GM23338 (cell line): ENCODE measurements around the gene RSPO1. TPM values are rescaled to one million over a fixed set of nuclear protein-coding genes. Genes with fewer than 3 reads are reported as not detected.

Experiments used
- ATAC-seq: fragments of 200-7000 bp; cut with Tn5 transposase; 3 replicates; pipeline ENCODE4 v1.9.1; 2020
- DNase-seq: peaks from one replicate; pipeline ENCODE4 v3.0.0-alpha.2; 2015; ENCODE audit warnings: low spot score
- H2AFZ ChIP-seq: fragments of 200-600 bp; sonication (generic); 2 replicates; pipeline ENCODE4 v1.8.0; 2016; ENCODE audit warnings: antibody characterized with exemption, mild to moderate bottlenecking, moderate library complexity
- H3F3A ChIP-seq: fragments of 200-600 bp; sonication (generic); replicated peaks from 2 replicates; pipeline ENCODE4 v1.8.0; 2017; ENCODE audit warnings: antibody characterized with exemption, mixed run types, low read depth
- H3K27ac ChIP-seq: fragments of 200-600 bp; sonication (generic); 2 replicates; pipeline ENCODE4 v1.6.1; 2016; ENCODE audit warnings: low read depth
- H3K27me3 ChIP-seq: fragments of 200-600 bp; sonication (generic); 2 replicates; pipeline ENCODE4 v1.8.0; 2016; ENCODE audit warnings: mild to moderate bottlenecking, mixed run types, moderate library complexity; ENCODE audit not compliant: insufficient read depth
- H3K36me3 ChIP-seq: fragments of 200-600 bp; sonication (generic); 2 replicates; pipeline ENCODE4 v1.8.0; 2016; ENCODE audit warnings: mild to moderate bottlenecking; ENCODE audit not compliant: insufficient read depth
- H3K4me1 ChIP-seq: fragments of 200-600 bp; sonication (generic); 2 replicates; pipeline ENCODE4 v1.8.0; 2016; ENCODE audit warnings: mild to moderate bottlenecking, moderate library complexity; ENCODE audit not compliant: insufficient read depth
- H3K4me2 ChIP-seq: fragments of 200-600 bp; sonication (generic); 2 replicates; pipeline ENCODE4 v1.7.1; 2017; ENCODE audit warnings: mixed run types
- H3K4me3 ChIP-seq: fragments of 200-600 bp; sonication (generic); 2 replicates; pipeline ENCODE4 v1.6.1; 2016; ENCODE audit warnings: mixed run types
- H3K79me2 ChIP-seq: fragments of 200-600 bp; sonication (generic); replicated peaks from 2 replicates; pipeline ENCODE4 v1.8.0; 2017; ENCODE audit warnings: mild to moderate bottlenecking; ENCODE audit not compliant: insufficient read depth
- H3K9me2 ChIP-seq: fragments of 200-600 bp; sonication (generic); 2 replicates; pipeline ENCODE4 v1.8.0; 2017; ENCODE audit not compliant: insufficient read depth
- H4K20me1 ChIP-seq: fragments of 200-600 bp; sonication (generic); replicated peaks from 2 replicates; pipeline ENCODE4 v1.8.0; 2017; ENCODE audit warnings: mild to moderate bottlenecking; ENCODE audit not compliant: insufficient read depth
- H3K27ac Mint-ChIP-seq: 2 replicates; pipeline ENCODE4 v1.8.0; 2020; ENCODE audit warnings: inconsistent platforms, mild to moderate bottlenecking, moderate library complexity, mixed read lengths
- H3K27me3 Mint-ChIP-seq: 3 replicates; pipeline ENCODE4 v1.8.0; 2022; ENCODE audit warnings: low read depth, mild to moderate bottlenecking, moderate library complexity, mixed read lengths, inconsistent platforms; ENCODE audit not compliant: insufficient read depth, poor library complexity
- H3K36me3 Mint-ChIP-seq: 3 replicates; pipeline ENCODE4 v1.8.0; 2021; ENCODE audit warnings: low read depth, mild to moderate bottlenecking, inconsistent platforms, moderate library complexity, mixed read lengths
- H3K4me1 Mint-ChIP-seq: 3 replicates; pipeline ENCODE4 v1.8.0; 2020; ENCODE audit warnings: mild to moderate bottlenecking, inconsistent platforms, mixed read lengths
- H3K4me3 Mint-ChIP-seq: 3 replicates; pipeline ENCODE4 v1.8.0; 2021; ENCODE audit warnings: moderate library complexity, mild to moderate bottlenecking, inconsistent platforms, mixed read lengths
- H3K9me3 Mint-ChIP-seq: 3 replicates; pipeline ENCODE4 v1.8.0; 2020; ENCODE audit warnings: moderate library complexity, mild to moderate bottlenecking, inconsistent platforms, mixed read lengths
- CREB1 ChIP-seq: fragments of 250-450 bp; sonication (Bioruptor Pico); IDR thresholded peaks from 2 replicates; pipeline ENCODE4 v1.5.0; 2020; ENCODE audit warnings: low read depth, mild to moderate bottlenecking, moderate library complexity
- CTCF ChIP-seq, 2 experiments: fragments of 200-600 bp in 1 of 2; sonication (generic) in 1 of 2; conservative IDR thresholded peaks; 2 replicates each; pipeline versions ENCODE4 v1.5.1 to v1.6.1; 2016 to 2017; ENCODE audit warnings: antibody characterized with exemption in 2 of 2, low read depth in 2 of 2, mild to moderate bottlenecking in 2 of 2, moderate library complexity in 1 of 2
- EZH2 ChIP-seq: fragments of 200-600 bp; sonication (generic); IDR thresholded peaks from one replicate; pipeline ENCODE4 v1.8.0; 2017; ENCODE audit warnings: antibody characterized with exemption, mild to moderate bottlenecking, low read depth; ENCODE audit not compliant: unreplicated experiment
- EZH2phosphoT487 ChIP-seq: fragments of 200-600 bp; sonication (generic); IDR thresholded peaks from one replicate; pipeline ENCODE4 v1.8.1; 2018; ENCODE audit warnings: antibody characterized with exemption; ENCODE audit not compliant: unreplicated experiment
- JUNB ChIP-seq: IDR thresholded peaks from one replicate; pipeline ENCODE4 v1.6.1; 2016; ENCODE audit warnings: antibody characterized with exemption; ENCODE audit not compliant: unreplicated experiment
- NANOG ChIP-seq: IDR thresholded peaks from 2 replicates; pipeline ENCODE4 v1.6.1; 2016; ENCODE audit warnings: antibody characterized with exemption, borderline replicate concordance
- POLR2AphosphoS5 ChIP-seq: IDR thresholded peaks from 2 replicates; pipeline ENCODE4 v1.6.1; 2016; ENCODE audit warnings: antibody characterized with exemption, low read depth
- STAT1 ChIP-seq: IDR thresholded peaks from one replicate; pipeline ENCODE4 v1.6.1; 2016; ENCODE audit warnings: antibody characterized with exemption; ENCODE audit not compliant: unreplicated experiment
- ZNF114 ChIP-seq: fragments of 250-450 bp; sonication (Bioruptor Pico); IDR thresholded peaks from 2 replicates; pipeline ENCODE4 v1.5.0; 2020; ENCODE audit warnings: mild to moderate bottlenecking, moderate library complexity
- ZNF331 ChIP-seq: fragments of 250-450 bp; sonication (Bioruptor Pico); IDR thresholded peaks from 2 replicates; pipeline ENCODE4 v1.5.0; 2020; ENCODE audit warnings: low read depth, mild to moderate bottlenecking, moderate library complexity
- polyA plus RNA-seq: library from polyadenylated mRNA; unstranded; fragments of >200 nt; fragmentation: Nextera tagmentation; extraction: Ambion mirVana; gene quantifications from 2 replicates; pipeline ENCODE4 v1.2.1, GENCODE V29; 2016
- total RNA-seq: library from RNA; depleted of rRNA; stranded (reverse); fragments of >200 nt; shearing (Covaris generic); gene quantifications from 2 replicates; pipeline ENCODE4 v1.2.3, GENCODE V29; 2014
- TF ChIP-seq, protein P1 (sequence below): IDR thresholded peaks from 2 replicates; pipeline ENCODE4 v1.6.1; 2016; ENCODE audit warnings: antibody characterized with exemption
- TF ChIP-seq, protein P2 (sequence below): IDR thresholded peaks from one replicate; pipeline ENCODE4 v1.6.1; 2018; ENCODE audit warnings: antibody characterized with exemption; ENCODE audit not compliant: unreplicated experiment

RSPO1 gene
- total and polyA plus RNA-seq, 2 experiments from 2014 or later = 0.11 TPM; not detected in 1

DNA sequence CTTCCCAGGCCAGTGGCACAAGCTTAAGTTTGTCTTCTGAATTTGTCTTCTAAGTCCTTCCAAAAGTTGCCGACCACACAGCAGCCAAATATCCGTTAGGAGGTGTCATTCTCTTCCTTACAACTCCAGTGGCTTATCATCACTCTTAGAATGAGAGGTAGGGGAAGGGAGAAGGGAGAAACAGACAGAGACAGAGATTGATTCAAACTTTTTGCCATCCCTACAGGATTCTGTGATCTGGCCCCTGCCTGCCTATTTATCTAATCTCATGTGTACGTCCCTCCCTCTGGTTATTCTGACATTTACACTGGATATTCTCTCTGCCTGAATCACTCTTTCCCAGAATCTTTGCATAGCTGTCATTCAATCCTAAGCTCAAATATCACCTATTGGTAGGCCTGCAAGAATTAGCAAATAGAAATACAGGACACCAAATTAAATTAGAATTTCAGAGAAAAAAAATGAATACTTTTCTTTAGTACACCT, 38.5 kb downstream of the RSPO1 start (continued):
- TF ChIP-seq, protein P1, sequence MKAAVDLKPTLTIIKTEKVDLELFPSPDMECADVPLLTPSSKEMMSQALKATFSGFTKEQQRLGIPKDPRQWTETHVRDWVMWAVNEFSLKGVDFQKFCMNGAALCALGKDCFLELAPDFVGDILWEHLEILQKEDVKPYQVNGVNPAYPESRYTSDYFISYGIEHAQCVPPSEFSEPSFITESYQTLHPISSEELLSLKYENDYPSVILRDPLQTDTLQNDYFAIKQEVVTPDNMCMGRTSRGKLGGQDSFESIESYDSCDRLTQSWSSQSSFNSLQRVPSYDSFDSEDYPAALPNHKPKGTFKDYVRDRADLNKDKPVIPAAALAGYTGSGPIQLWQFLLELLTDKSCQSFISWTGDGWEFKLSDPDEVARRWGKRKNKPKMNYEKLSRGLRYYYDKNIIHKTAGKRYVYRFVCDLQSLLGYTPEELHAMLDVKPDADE = no peak
- no peak for TF ChIP-seq JUNB
- no peak for TF ChIP-seq EZH2
- TF ChIP-seq, protein P2, sequence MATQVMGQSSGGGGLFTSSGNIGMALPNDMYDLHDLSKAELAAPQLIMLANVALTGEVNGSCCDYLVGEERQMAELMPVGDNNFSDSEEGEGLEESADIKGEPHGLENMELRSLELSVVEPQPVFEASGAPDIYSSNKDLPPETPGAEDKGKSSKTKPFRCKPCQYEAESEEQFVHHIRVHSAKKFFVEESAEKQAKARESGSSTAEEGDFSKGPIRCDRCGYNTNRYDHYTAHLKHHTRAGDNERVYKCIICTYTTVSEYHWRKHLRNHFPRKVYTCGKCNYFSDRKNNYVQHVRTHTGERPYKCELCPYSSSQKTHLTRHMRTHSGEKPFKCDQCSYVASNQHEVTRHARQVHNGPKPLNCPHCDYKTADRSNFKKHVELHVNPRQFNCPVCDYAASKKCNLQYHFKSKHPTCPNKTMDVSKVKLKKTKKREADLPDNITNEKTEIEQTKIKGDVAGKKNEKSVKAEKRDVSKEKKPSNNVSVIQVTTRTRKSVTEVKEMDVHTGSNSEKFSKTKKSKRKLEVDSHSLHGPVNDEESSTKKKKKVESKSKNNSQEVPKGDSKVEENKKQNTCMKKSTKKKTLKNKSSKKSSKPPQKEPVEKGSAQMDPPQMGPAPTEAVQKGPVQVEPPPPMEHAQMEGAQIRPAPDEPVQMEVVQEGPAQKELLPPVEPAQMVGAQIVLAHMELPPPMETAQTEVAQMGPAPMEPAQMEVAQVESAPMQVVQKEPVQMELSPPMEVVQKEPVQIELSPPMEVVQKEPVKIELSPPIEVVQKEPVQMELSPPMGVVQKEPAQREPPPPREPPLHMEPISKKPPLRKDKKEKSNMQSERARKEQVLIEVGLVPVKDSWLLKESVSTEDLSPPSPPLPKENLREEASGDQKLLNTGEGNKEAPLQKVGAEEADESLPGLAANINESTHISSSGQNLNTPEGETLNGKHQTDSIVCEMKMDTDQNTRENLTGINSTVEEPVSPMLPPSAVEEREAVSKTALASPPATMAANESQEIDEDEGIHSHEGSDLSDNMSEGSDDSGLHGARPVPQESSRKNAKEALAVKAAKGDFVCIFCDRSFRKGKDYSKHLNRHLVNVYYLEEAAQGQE = no peak
- no peak for TF ChIP-seq ZNF114 (CRISPR knock-in tag)
- TF ChIP-seq EZH2phosphoT487 = no peak

DNA sequence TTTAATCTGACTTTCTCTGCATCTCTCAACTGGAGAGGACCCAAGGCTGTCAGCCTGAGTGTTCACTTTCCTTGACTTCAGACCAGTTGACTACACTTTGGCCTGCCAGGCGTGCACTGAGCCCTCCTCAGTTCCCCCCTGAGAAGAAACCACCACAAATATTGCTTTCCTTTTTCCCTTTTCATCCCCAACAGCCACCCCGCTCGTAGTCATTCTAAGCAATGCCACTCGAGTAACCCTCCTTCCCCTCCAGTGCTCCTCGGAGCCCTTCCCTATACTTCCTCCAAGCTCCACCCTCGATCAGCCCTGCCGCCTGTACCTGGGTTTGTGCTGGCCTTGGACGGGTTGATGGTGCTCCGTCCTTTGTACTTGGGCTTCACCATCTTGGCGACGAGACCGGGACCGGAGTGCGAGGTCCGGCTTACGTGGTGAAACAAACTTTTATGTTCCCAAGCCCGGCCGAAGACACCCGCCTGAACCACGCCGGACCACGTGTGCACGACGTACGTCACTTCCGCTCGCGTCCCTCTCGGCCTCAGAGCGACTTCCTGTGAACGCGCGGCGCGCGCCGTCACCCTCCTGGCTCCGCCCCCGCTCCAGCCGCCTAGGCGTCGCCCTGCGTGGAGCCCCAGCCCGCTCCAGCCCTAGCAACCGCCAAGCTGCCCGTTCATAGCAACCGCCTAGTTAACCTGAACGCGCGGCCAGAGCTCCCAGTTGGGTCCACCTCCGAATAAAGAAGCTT, 39.1 kb downstream of the RSPO1 start, which contains the start of gene GNL2:
GNL2 (minus strand) TSS at position 498 of the 742 bp plus-strand sequence; CDS start at position 383, 115 bp downstream.
- ATAC-seq (peak; percentile 99), DNase-seq (peak; percentile 99)
- Histone ChIP-seq H3F3A (no peaks in the 10 kb centered on the region), H3K27ac (0 out of 2 replicates have a peak within 1 kb of the TSS, but pooled peaks have one; percentile 20), H3K4me3 (peak within 1 kb of the TSS; percentile 74), H2AFZ (peak within 1 kb of the TSS; percentile 78; the same call in 1 of the 2 replicates), H3K36me3 (peaks cover 28% of the 10 kb centered on the region), H3K79me2 (peaks cover 46% of the 10 kb centered on the region), H3K27me3 (no peaks in the 10 kb centered on the region; the same call in 1 of the 2 replicates), H3K9me2 (no peaks in the 10 kb centered on the region), H3K4me1 (peaks cover 6% of the 10 kb centered on the region), H3K4me2 (peak within 1 kb of the TSS; percentile 87), H4K20me1 (peaks cover 40% of the 10 kb centered on the region)
- H3K36me3 Mint-ChIP-seq = peaks cover 29% of the 10 kb centered on the region
- H3K4me1 Mint-ChIP-seq = peaks cover 3% of the 10 kb centered on the region; the same call in 1 of the 3 replicates
- H3K9me3 Mint-ChIP-seq = no peaks in the 10 kb centered on the region
- TF ChIP-seq EZH2 (no peak), EZH2phosphoT487 (no peak), CTCF (conservative IDR thresholded peaks at IDR 0.05; ENCODE audit: low read depth in 2 of 2) (no peak), JUNB (no peak), NANOG (no peak), ZNF331 (CRISPR knock-in tag) (no peak), STAT1 (no peak), CREB1 (CRISPR knock-in tag) (peak; percentile 93), POLR2AphosphoS5 (peak; percentile 94), ZNF114 (CRISPR knock-in tag) (no peak)
- TF ChIP-seq, protein P1 = peak; percentile 81
- TF ChIP-seq, protein P2 = no peak
- peak within 1 kb of the TSS; percentile 100 for H3K4me3 Mint-ChIP-seq
- no peaks in the 10 kb centered on the region for H3K27me3 Mint-ChIP-seq
- H3K27ac Mint-ChIP-seq = peak within 1 kb of the TSS; percentile 100
